ENCODE results near the gene LRRFIP2.
"Not testable (repeated sequence)": the region's sequence is repeated elsewhere in the genome, so short reads cannot be mapped to it uniquely, and the experiment has no call there.

LRRFIP2 gene

GRCh38 chr3:37154668-37155314 is 19.6 kb downstream of the LRRFIP2 start:
- no peak for TF ChIP-seq CTCF (conservative IDR thresholded peaks at IDR 0.05; ENCODE audit: low read length)
- no peak overlapping the region for H3K4me3 ChIP-seq (ENCODE audit: low read length)
- no peak for DNase-seq (ENCODE audit: low read depth)

GRCh38 chr3:37150621-37151020 is 23.8 kb downstream of the LRRFIP2 start:
- H3K4me3 ChIP-seq (ENCODE audit: low read length): no peak overlapping the region
- no peak for DNase-seq (ENCODE audit: low read depth)
- TF ChIP-seq CTCF (conservative IDR thresholded peaks at IDR 0.05; ENCODE audit: low read length): no peak

GRCh38 chr3:37149257-37149656 is 25.1 kb downstream of the LRRFIP2 start:
- no peak for DNase-seq (ENCODE audit: low read depth)
- TF ChIP-seq CTCF (conservative IDR thresholded peaks at IDR 0.05; ENCODE audit: low read length): no peak
- H3K4me3 ChIP-seq (ENCODE audit: low read length): no peak overlapping the region

- DNase-seq (ENCODE audit: low read depth): no peak
- H3K4me3 ChIP-seq (ENCODE audit: low read length): no peak overlapping the region
- no peak for TF ChIP-seq CTCF (conservative IDR thresholded peaks at IDR 0.05; ENCODE audit: low read length)
These were observed 26.2 kb downstream of the LRRFIP2 start for GRCh38 chr3:37148208-37148607.

- TF ChIP-seq CTCF (conservative IDR thresholded peaks at IDR 0.05; ENCODE audit: low read length): no peak
- no peak overlapping the region for H3K4me3 ChIP-seq (ENCODE audit: low read length)
- no peak for DNase-seq (ENCODE audit: low read depth)
These were observed 26.7 kb downstream of the LRRFIP2 start for GRCh38 chr3:37147666-37148065.

GRCh38 chr3:37146927-37147326 is 27.5 kb downstream of the LRRFIP2 start:
- not testable (repeated sequence) for DNase-seq (ENCODE audit: low read depth); H3K4me3 ChIP-seq (ENCODE audit: low read length)

- DNase-seq (ENCODE audit: low read depth): peak; percentile 31
- no peak for TF ChIP-seq CTCF (conservative IDR thresholded peaks at IDR 0.05; ENCODE audit: low read length)
- H3K4me3 ChIP-seq (ENCODE audit: low read length): no peak overlapping the region
These were observed 28.8 kb downstream of the LRRFIP2 start for GRCh38 chr3:37145611-37146010.

GRCh38 chr3:37144806-37145205 is 29.6 kb downstream of the LRRFIP2 start:
- DNase-seq (ENCODE audit: low read depth): no peak
- H3K4me3 ChIP-seq (ENCODE audit: low read length): no peak overlapping the region
- TF ChIP-seq CTCF (conservative IDR thresholded peaks at IDR 0.05; ENCODE audit: low read length): no peak

All from AG10803 (cell line).